Activated CD8-positive, alpha-beta memory T cell treated with anti-CD3 and anti-CD28 coated beads, Interleukin-2, amount 50 U/mL, for 24 hours (primary cell): ENCODE results near the gene PROK2.

Source experiments
- DNase-seq: peaks from one replicate; pipeline ENCODE4 v3.0.0-alpha.2; 2020; ENCODE audit errors: extremely low read depth

The PROK2 gene, protein sequence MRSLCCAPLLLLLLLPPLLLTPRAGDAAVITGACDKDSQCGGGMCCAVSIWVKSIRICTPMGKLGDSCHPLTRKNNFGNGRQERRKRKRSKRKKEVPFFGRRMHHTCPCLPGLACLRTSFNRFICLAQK

DNA sequence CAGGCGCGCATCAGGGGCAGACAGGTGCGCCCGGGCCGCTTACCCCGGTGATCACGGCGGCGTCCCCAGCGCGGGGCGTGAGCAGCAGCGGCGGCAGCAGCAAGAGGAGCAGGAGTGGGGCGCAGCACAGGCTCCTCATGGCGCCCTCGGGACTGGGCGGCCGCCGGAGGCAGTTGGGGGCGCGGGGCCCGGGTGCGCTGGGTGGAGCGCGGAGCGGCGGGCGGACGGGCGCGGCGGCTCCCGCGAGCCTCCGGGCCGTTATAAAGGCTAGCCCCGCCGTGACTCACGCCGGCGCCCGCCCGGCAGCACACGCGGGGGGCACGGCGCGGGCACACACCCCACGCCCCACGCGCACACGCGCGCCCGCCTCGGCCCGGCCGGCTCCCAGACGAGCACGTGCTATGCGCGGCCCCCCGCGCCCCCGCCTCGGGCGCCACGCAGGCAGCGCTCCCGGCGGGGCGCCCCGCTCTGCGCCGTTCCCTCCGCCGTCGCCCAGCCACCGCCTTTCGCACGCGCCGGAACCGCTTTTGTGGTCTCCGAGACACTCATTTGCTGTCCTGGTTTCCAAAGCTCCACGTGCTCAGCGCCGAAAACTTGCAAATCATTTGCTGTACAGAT lies at the start of gene PROK2:
Gene PROK2 (minus strand): TSS at position 235 of the 618 bp plus-strand sequence. CDS start 96 bp downstream, at position 139.
- no peak for DNase-seq

DNA sequence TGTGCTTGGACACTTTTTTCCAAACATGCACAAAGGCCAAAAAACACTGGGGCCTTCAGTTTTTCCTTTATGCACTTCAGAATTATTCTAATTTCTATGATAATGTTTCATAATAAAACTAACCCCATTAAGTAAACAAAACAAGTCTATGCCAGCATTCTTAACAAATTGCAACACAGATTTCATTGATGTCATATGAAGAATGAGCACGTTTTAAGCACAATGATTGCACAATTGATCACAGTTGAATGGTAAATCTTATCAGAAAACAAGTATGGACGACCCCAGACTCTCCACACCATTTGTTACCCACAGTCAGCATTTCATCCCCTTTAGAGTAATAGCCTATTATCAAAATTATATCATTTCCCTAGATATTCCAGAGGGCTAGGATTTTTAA lies 46.7 kb upstream of the PROK2 start:
- DNase-seq: no peak

- DNase-seq: no peak
These were observed 40.8 kb upstream of the PROK2 start for GRCh38 chr3:71825551-71826283.

GRCh38 chr3:71821116-71821515 lies 36.2 kb upstream of the PROK2 start:
- DNase-seq: no peak

DNA sequence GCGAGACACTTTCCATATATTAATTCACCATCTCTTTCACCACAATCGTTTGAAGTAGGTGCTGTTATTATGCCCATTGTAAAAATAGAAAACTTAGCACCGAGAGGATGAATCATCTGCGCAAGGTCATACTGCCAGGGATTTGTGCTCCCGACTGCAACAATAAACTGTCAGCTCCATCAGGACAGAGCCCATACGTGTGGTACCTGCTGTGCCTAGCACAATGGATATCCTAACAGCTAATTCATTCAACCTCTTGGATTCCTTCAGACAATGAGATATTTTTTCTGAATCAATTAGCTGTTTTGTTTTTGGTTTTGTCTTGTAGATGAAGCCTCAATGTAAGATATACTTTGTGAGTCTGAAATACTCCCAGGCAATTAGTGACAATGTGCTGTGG lies 32.3 kb upstream of the PROK2 start:
- no peak for DNase-seq

DNA sequence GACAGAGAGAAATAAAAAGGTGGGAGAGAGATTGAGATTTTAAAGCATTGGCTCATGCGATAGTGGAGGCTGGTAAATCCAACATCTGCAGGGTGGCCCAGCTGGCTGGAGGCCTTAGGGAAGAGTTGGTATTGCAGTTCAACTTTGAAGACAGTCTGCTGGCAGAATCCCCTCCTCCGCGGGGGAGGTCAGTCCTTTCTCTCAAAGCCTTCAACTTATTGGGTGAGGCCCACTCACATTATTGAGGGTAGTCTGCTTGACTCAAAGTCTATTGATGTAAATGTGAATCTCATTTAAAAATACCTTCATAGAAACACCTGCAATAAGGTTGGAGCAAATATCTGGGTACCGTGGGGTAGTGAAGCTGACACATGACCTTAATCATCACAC lies 31.8 kb upstream of the PROK2 start:
- DNase-seq: no peak

DNA sequence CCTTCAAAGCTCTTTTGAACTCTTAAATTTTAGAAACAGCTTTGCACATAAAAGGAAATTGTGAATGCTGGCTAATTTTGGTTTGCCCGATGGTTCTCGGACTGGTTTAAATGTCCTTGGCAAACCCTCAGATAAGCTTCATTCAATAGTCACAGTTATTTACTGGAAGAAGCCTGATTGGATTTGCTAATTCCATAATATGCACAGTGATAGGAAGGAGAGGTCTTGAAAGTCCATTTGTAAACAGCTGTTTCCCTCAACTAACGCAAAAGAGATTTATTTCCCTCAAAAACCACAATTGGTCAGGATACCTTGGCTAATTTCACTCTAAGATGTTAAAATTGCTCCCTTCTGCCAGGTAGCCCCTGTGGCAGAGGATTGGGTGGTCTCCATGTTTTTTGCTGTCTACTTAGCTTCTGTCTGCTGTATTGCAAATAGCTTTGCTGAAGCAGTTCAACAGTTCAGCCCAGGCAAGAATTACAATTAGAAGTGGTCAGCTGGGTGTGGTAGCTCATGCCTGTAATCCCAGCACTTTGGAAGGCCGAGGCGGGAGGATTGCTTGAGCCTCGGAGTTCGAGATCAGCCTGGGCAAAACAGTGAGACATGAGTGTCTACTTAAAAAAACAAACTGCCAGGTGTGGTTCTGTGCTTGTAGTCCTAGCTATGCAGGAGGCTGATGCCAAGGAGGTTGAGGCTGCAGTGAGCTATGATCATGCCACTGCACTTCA lies 30.6 kb upstream of the PROK2 start:
- DNase-seq: no peak

DNA sequence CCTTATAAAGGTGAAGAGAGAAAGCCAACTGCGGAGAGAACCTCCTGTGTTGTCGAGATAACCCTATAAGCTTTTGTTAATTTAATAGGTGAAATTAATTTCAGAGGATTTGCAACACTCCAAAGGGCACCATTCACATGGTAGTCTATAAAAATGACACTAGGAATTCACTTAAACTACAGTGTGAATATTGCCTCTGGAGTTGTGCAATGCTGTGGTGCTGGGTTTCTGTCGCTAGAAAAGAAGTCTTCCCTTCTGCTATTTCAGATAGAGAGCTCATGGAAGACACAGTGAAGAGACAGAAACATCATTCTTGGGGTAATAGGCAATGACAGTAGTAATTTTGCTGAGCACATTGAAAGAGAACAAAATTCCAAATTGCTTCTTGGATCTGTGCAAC lies 28.8 kb upstream of the PROK2 start:
- DNase-seq: no peak

DNA sequence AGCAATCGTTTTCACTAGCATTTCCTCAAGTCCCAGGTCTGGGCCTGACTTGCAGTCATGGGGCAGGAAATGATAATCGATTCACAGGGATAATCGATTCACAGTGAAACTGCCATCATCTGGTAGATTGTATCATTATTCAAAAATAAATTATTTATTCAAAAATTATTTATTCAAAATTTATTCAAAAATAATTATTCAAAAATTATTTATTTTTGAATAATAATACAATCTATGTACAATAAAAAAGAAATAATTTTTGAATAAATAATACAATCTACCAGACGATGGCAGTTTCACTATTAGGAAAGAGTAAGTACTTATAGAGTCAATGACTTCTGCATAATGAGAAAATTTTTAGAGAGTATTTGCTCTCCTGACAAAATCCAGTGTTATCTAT lies 28.1 kb upstream of the PROK2 start:
- DNase-seq: no peak

DNA sequence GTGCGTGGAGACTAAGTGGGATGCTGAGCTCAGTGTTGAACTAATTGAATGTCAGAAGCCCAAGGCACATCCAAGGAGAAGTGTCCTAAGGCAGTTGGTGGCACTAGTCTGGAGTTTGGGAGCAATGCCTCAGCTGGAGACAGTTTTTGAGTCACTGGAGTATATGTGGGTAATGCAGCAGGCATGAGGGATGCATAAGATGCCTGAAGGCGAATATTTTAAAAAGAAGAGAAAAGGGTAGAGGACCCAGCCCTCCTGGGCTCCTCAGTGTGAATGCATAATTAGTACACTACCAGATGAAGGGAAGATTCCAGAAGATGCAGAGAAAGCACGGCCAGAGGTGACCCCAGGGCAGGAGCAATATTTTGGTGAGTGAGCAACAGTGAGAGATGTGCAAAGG lies 25.1 kb upstream of the PROK2 start:
- no peak for DNase-seq

- DNase-seq: no peak
These were observed 24.5 kb upstream of the PROK2 start for GRCh38 chr3:71809321-71810026.

DNA sequence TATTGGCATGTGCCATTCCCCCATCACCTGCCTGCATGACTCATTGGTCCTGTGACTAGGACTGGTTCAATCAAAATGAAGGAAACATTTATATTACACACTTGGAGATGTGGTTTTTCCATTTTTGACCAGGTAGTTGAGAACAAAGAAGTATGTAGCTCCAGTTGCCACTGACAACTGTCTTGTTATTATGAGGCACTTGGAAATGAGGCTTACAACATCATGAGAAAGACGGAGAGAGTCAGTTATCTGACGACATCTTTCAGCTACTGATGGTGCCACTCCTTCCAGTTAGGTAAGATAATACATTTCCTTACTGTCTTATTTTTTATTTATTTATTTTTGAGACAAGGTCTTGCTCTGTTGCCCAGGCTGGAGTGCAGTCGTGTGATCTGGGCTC lies 21.8 kb upstream of the PROK2 start:
- DNase-seq: no peak

DNA sequence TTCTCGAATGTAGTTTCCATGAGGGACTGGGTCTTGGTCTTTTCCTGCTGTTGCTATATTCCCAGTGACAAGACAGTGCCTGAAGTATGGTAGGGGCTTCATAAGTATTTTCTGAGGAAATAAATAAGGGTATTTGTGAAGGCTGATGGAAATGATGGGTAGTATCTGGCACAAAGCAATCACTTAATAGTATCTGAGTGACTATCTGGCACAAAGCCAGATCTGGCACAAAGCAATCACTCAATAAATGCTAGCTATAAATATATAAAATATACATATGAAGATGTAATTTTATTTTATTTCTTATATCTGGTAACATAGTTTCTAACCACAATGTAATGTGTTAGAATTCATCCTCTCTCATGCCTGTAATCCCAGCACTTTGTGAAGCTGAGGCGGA lies 20.7 kb upstream of the PROK2 start:
- DNase-seq: no peak

- DNase-seq: no peak
These were observed 20.3 kb upstream of the PROK2 start for GRCh38 chr3:71805199-71805598.

- no peak for DNase-seq
These were observed 18.3 kb upstream of the PROK2 start for GRCh38 chr3:71803248-71803647.

DNA sequence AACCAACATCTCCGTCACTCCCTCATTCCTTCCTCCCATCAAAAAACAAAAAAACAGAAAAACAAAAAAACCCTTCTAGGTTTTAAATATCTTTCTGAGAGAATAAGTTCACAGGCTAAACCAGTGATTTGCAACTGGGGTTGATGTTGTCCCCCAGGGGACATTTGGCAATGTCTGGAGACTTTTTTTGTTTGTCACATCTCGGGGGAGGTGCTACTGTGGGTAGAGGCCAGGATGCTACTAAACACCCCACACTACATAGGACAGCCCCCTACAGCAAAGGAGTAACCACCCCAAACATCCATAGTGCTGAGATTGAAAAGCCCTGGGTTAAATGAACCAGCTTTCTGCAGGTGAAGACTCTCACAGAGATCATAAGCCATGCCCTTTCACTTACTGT lies 17.0 kb upstream of the PROK2 start:
- DNase-seq: no peak

- DNase-seq: no peak
These were observed 15.1 kb upstream of the PROK2 start for GRCh38 chr3:71800023-71800422.

DNA sequence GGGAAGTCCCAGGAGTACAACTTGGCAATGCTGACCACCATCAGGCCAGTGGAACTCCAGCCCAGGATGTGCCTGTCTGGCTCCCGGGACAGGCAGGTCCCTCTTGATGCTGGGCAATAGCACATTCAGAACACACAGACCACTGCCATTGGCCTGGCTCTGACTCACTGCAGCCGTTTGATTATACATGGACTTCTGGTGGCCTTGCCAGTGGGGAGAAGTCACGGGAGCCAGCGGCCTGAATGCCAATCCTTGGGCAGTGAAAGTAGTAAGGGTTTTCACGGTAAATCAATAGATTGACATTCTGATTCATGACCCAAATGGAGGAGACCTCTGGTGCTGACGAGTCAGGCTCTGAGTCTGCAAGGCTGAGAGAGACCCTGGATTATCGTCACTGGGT lies 12.5 kb upstream of the PROK2 start:
- DNase-seq: no peak

- DNase-seq: no peak
These were observed 11.3 kb upstream of the PROK2 start for GRCh38 chr3:71796290-71796689.

DNA sequence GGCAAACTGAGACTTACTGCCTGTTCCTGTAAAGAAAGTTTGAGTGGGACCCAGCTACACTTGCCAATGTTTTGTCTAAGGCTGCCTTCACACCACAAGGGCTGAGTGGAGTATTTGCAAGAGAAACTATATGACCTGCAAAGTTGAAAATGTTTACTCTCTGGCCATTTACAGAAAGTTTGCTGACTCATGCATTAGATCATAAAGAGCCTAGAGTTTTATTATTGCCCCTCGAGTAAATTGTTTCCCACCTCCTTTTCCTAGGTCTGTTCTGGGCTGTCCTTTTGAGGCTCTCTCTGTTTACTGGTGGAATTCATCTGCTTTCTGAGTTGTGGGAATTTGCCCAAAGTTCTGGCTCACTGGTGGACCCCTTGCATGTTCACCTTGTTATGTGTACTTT lies 6.7 kb upstream of the PROK2 start:
- no peak for DNase-seq

DNA sequence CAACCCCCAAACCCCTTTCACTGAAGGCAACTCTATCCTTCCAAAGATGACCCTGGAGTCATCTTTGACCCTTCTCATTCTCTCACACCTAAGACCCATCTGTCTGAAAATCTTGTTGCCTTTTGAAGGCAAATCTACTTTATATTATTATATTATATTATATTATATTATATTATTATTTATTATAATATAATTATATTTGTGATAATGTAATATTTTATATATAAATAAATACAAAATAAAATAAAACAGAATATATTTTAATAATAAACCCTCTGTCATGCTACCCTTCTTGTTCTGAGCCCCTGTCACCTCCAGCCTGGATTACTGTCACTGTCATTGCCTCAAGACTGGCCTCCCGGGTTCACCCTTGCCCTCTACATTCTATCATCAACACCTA lies 5.0 kb upstream of the PROK2 start:
- DNase-seq: no peak

DNA sequence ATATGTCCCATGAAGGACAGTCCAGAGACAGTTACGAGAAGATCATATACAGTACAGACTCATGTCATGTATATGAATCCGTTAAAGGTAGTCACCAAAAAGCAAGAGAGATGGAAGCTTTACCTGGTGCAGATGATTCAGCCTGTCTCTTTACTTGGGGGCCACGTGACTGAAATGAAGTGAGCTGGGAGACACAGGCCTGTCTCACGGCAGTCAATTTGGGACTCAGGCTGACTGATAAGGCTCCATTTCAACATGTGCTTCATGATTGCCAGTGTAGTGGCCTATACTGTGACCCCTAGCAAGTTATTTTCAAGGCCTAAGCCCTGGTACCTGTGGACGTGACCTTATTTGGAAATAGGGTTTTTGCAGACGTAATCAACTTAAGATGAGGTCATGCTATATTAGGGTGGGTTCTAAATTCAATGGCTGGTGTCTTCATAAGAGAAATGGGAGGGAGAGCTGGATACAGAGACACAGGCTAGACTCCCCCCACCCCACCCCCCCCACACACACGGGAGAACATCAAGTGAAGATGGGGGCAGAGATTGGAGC lies 3.0 kb upstream of the PROK2 start:
- DNase-seq: no peak
